K562 (cell line): Measurements from ENCODE around the gene CAPN12. TPM values are rescaled to one million over a fixed set of nuclear protein-coding genes. Genes with fewer than 3 reads are reported as not detected.

Experiments used
- ATAC-seq: fragments of 200-7000 bp; cut with Tn5 transposase; 3 replicates; pipeline ENCODE4 v1.9.1; 2020; ENCODE audit warnings: moderate library complexity
- BruUV-seq: library from RNA; stranded (reverse); fragments of 400-500 nt; replicated peaks from 2 replicates; lab custom pipeline; 2021; lab: Mats Ljungman, UMichigan
- CTCF ChIA-PET: fragments of 300-600 bp; formaldehyde crosslinking; extraction: SDS; loops from one replicate; lab custom pipeline; 2021; ENCODE audit warnings: low intra/inter-chr PET ratio; lab: Yijun Ruan, JAX
- POLR2A ChIA-PET: fragments of 300-600, 350-650 bp; sonication (Branson Sonifier 250); formaldehyde crosslinking; extraction: SDS; loops from one replicate; lab custom pipeline; 2021; ENCODE audit warnings: antibody characterized with exemption, inconsistent platforms; lab: Yijun Ruan, JAX
- DNase-seq, 4 experiments: peaks; one replicate each; pipeline versions ENCODE4 v3.0.0 to v3.0.0-alpha.2; 2011 to 2018; ENCODE audit warnings: low spot score in 3 of 4, mixed read lengths in 3 of 4; ENCODE audit errors: extremely low read depth in 1 of 4
- FAIRE-seq: peaks from 2 replicates; lab custom pipeline; 2011; peaks lifted over from hg19 to GRCh38; lab: Jason Lieb, UNC
- H2AFZ ChIP-seq: 2 replicates; pipeline ENCODE4 v1.6.0; 2011; ENCODE audit warnings: low read depth, low read length, control low read depth, inconsistent platforms
- H3K27ac ChIP-seq: fragments of 200-600 bp; 3 replicates; pipeline ENCODE4 v1.8.0; 2011; ENCODE audit warnings: low read depth, mild to moderate bottlenecking, control low read depth, inconsistent platforms, low read length, moderate library complexity, mixed read lengths; ENCODE audit errors: extremely low read depth
- H3K27me3 ChIP-seq, 2 experiments: fragments of 300-600 bp in 1 of 2; 2 replicates in 1 of 2; 3 replicates in 1 of 2; pipeline versions ENCODE4 v1.6.0 to v1.8.0; 2011; ENCODE audit warnings: inconsistent platforms in 2 of 2, low read length in 2 of 2, mild to moderate bottlenecking in 1 of 2, mixed read lengths in 1 of 2, moderate library complexity in 1 of 2; ENCODE audit not compliant: control insufficient read depth in 2 of 2, insufficient read depth in 2 of 2
- H3K36me3 ChIP-seq: fragments of 300-600 bp; 3 replicates; pipeline ENCODE4 v1.8.0; 2011; ENCODE audit warnings: mild to moderate bottlenecking, low read length, inconsistent platforms; ENCODE audit not compliant: control insufficient read depth, insufficient read depth
- H3K4me1 ChIP-seq, 2 experiments: fragments of 200-600 bp in 1 of 2; replicated peaks in 1 of 2; 2 replicates in 1 of 2; 3 replicates in 1 of 2; pipeline versions ENCODE4 v1.5.1 to v1.8.0; 2011; ENCODE audit warnings: inconsistent platforms in 2 of 2, low read length in 2 of 2, mild to moderate bottlenecking in 1 of 2, mixed read lengths in 1 of 2, moderate library complexity in 1 of 2; ENCODE audit not compliant: control insufficient read depth in 2 of 2, insufficient read depth in 2 of 2
- H3K4me2 ChIP-seq: 2 replicates; pipeline ENCODE4 v1.6.1; 2011; ENCODE audit warnings: low read length, control low read depth, inconsistent platforms, mixed read lengths; ENCODE audit not compliant: insufficient read depth
- H3K4me3 ChIP-seq: fragments of 200-600 bp; sonication (generic), shearing (Covaris generic); 2 replicates; pipeline ENCODE4 v1.5.1; 2016; ENCODE audit warnings: control low read depth, inconsistent platforms
- H3K79me2 ChIP-seq: fragments of 200-600 bp; 3 replicates; pipeline ENCODE4 v1.8.0; 2011; ENCODE audit warnings: low read length, inconsistent platforms; ENCODE audit not compliant: control insufficient read depth, insufficient read depth
- H3K9ac ChIP-seq, 2 experiments: 2 replicates each; pipeline versions ENCODE4 v1.6.0 to v1.6.1; 2011; ENCODE audit warnings: low read depth in 2 of 2, low read length in 2 of 2, control low read depth in 1 of 2, inconsistent platforms in 1 of 2, mild to moderate bottlenecking in 1 of 2, mixed read lengths in 1 of 2; ENCODE audit not compliant: insufficient read depth in 1 of 2
- H3K9me1 ChIP-seq: one replicate; pipeline ENCODE4 v1.6.0; 2011; ENCODE audit warnings: inconsistent platforms, mild to moderate bottlenecking, low read length, moderate library complexity; ENCODE audit not compliant: control insufficient read depth, insufficient read depth
- H3K9me3 ChIP-seq: replicated peaks from 2 replicates; pipeline ENCODE4 v1.5.1; 2011; ENCODE audit warnings: low read depth, low read length, inconsistent platforms; ENCODE audit not compliant: control insufficient read depth, insufficient read depth
- H4K20me1 ChIP-seq: replicated peaks from 2 replicates; pipeline ENCODE4 v1.6.1; 2011; ENCODE audit warnings: low read length, inconsistent platforms, mixed read lengths; ENCODE audit not compliant: control insufficient read depth, insufficient read depth
- BDP1 ChIP-seq: IDR thresholded peaks from 3 replicates; pipeline ENCODE4 v1.6.1; 2011; ENCODE audit not compliant: insufficient read length, insufficient read depth
- CTCF ChIP-seq, 3 experiments: IDR thresholded peaks in 2 of 3; conservative IDR thresholded peaks in 1 of 3; 2 replicates each; pipeline ENCODE4 v1.5.1; 2011 to 2012; ENCODE audit warnings: low read length in 3 of 3, mild to moderate bottlenecking in 3 of 3, control low read depth in 2 of 3, improper control_type of control experiment in 1 of 3, inconsistent platforms in 1 of 3, low read depth in 1 of 3, mixed read lengths in 1 of 3, moderate library complexity in 1 of 3; ENCODE audit not compliant: insufficient read depth in 2 of 3
- EWSR1 ChIP-seq: fragments of 450-650 bp; IDR thresholded peaks from 2 replicates; pipeline ENCODE4 v1.6.1; 2018; ENCODE audit warnings: borderline replicate concordance, mild to moderate bottlenecking, low read depth, moderate library complexity; ENCODE audit not compliant: partially characterized antibody
- KLF1 ChIP-seq: fragments of 450-650 bp; IDR thresholded peaks from 2 replicates; pipeline ENCODE4 v1.6.1; 2016; ENCODE audit warnings: missing genetic modification characterization, missing compliant biosample characterization
- MAX ChIP-seq: sonication (generic); formaldehyde crosslinking; IDR thresholded peaks from 2 replicates; pipeline ENCODE4 v1.9.0; 2022; ENCODE audit warnings: mild to moderate bottlenecking, missing genetic modification reagents
- MXI1 ChIP-seq: IDR thresholded peaks from 2 replicates; pipeline ENCODE4 v1.6.1; 2011; ENCODE audit warnings: low read depth, mild to moderate bottlenecking, improper control_type of control experiment, low read length
- NFIC ChIP-seq: fragments of 450-650 bp; IDR thresholded peaks from 2 replicates; pipeline ENCODE4 v1.6.1; 2017; ENCODE audit warnings: mild to moderate bottlenecking, inconsistent platforms
- NFYB ChIP-seq: IDR thresholded peaks from 2 replicates; pipeline ENCODE4 v1.6.1; 2011; ENCODE audit warnings: mild to moderate bottlenecking, moderate library complexity; ENCODE audit not compliant: insufficient read length; ENCODE audit errors: extremely low read depth
- NR2C2 ChIP-seq, 2 experiments: fragments of 200-800 bp in 1 of 2; sonication (Bioruptor generic) in 1 of 2; sonication (generic) in 1 of 2; formaldehyde crosslinking in 1 of 2; IDR thresholded peaks; 2 replicates each; pipeline versions ENCODE4 v1.6.1 to v1.8.0; 2016 to 2022; ENCODE audit warnings: mild to moderate bottlenecking in 1 of 2, missing compliant biosample characterization in 1 of 2, missing genetic modification characterization in 1 of 2, missing genetic modification reagents in 1 of 2
- SNAPC5 ChIP-seq: fragments of 250-450 bp; sonication (Bioruptor Pico); IDR thresholded peaks from 2 replicates; pipeline ENCODE4 v1.8.0; 2021; ENCODE audit warnings: moderate library complexity, mild to moderate bottlenecking, inconsistent platforms
- SNRNP70 ChIP-seq: fragments of 200-400 bp; formaldehyde crosslinking; optimal IDR thresholded peaks from 2 replicates; pipeline ENCODE3; 2017; ENCODE audit warnings: low read depth, low read length
- TBP ChIP-seq: optimal IDR thresholded peaks from 2 replicates; pipeline ENCODE3; 2011; ENCODE audit warnings: low read depth, low read length, improper control_type of control experiment
- TRIM28 ChIP-seq: fragments of 450-650 bp; IDR thresholded peaks from 2 replicates; pipeline ENCODE4 v1.6.1; 2017
- VEZF1 ChIP-seq: fragments of 200-800 bp; sonication (Bioruptor generic); IDR thresholded peaks from 2 replicates; pipeline ENCODE4 v1.6.1; 2017; ENCODE audit warnings: missing genetic modification characterization, missing compliant biosample characterization
- ZNF23 ChIP-seq: fragments of 250-450 bp; sonication (Bioruptor Pico); IDR thresholded peaks from 2 replicates; pipeline ENCODE4 v1.4.0; 2020; ENCODE audit warnings: mild to moderate bottlenecking
- ZNF239 ChIP-seq: fragments of 250-450 bp; sonication (Bioruptor Pico); IDR thresholded peaks from 2 replicates; pipeline ENCODE4 v1.4.0; 2020; ENCODE audit warnings: mild to moderate bottlenecking
- ZNF639 ChIP-seq, 2 experiments: fragments of 200-800 bp in 1 of 2; sonication (Bioruptor generic) in 1 of 2; sonication (generic) in 1 of 2; formaldehyde crosslinking in 1 of 2; IDR thresholded peaks in 1 of 2; conservative IDR thresholded peaks in 1 of 2; 2 replicates each; pipeline versions ENCODE4 v1.5.0 to v1.6.1; 2016 to 2020; ENCODE audit warnings: missing compliant biosample characterization in 1 of 2, missing genetic modification characterization in 1 of 2, missing genetic modification reagents in 1 of 2
- WGBS: fragments of 100-300 bp; shearing (Covaris generic); methylation state at CpG from one replicate; pipeline ENCODE4 v1.1.6; 2016; ENCODE audit warnings: low coverage, mixed read lengths; ENCODE audit not compliant: insufficient coverage; ENCODE audit errors: missing lambda C conversion rate; 5-methylcytosine and 5-hydroxymethylcytosine counted together
- in situ Hi-C: fragments of 300-500 bp; cut with MboI; formaldehyde crosslinking; loops from 4 replicates; pipeline ENCODE4 v1.15.0; 2018; ENCODE audit warnings: inconsistent platforms, mixed read lengths
- intact Hi-C: fragments of 100-400 bp; cut with micrococcal nuclease; formaldehyde crosslinking; loops from 2 replicates; pipeline ENCODE4 v1.14.2; 2022
- polyA plus RNA-seq, 8 experiments: library from polyadenylated mRNA; depleted of rRNA in 4 of 8; stranded (reverse) in 5 of 8; unstranded in 3 of 8; fragments of >200 nt; fragmentation: Nextera tagmentation in 2 of 8; fragmentation: Illumina TruSeq in 1 of 8; extraction: Ambion mirVana in 2 of 8; extraction: Trizol in 1 of 8; gene quantifications; 2 replicates each; pipeline versions ENCODE4 v1.2.1 to v1.2.3, GENCODE V29; 2011 to 2014; ENCODE audit warnings: inconsistent platforms in 1 of 8, missing spikeins in 1 of 8
- total RNA-seq, 7 experiments: library from RNA; depleted of rRNA in 6 of 7; stranded (reverse); fragments of >200 nt in 6 of 7; fragmentation: Illumina TruSeq in 2 of 7; extraction: Trizol in 2 of 7; gene quantifications; 2 replicates each; pipeline versions ENCODE4 v1.2.1 to v1.2.3, GENCODE V29; 2011 to 2021; ENCODE audit warnings: low replicate concordance in 1 of 7

The CAPN12 gene
- total and polyA plus RNA-seq, 9 of the 15 experiments (the other 6 are each of a cell fraction or from before 2014, with no cell fraction given) = 0.83 to 7.0 (median 1.6) TPM

- in situ Hi-C loops (no loop called here), intact Hi-C loops (loop anchor here (5.0 to 10.0 kb wide), 3 partner anchors 96 to 199 kb away; partner anchors contain the start of genes ECH1, MRPS12 and SARS2)
- 0 out of 2 replicates have a peak, but pooled peaks cover 3% of the 10 kb centered on the region for H4K20me1 ChIP-seq
- H2AFZ ChIP-seq = peak overlapping the region; percentile 83
- ChIA-PET POLR2A (no interaction called here), CTCF (no interaction called here)
- peaks cover 13% of the 10 kb centered on the region; the same call in 1 of the 3 replicates for H3K36me3 ChIP-seq
- H3K9ac ChIP-seq = peak overlapping the region; percentile 41 to 92; a peak in 3 of 4 replicates
- ATAC-seq (peak; percentile 82), DNase-seq (peak; percentile 71 to 84 (median 72)), FAIRE-seq (no peak)
- peaks cover 8% of the 10 kb centered on the region; the same call in 1 of the 3 replicates for H3K79me2 ChIP-seq
- H3K27me3 ChIP-seq = no peaks in the 10 kb centered on the region
- no TSS peak for BruUV-seq
- no peaks in the 10 kb centered on the region for H3K9me3 ChIP-seq
- peak overlapping the region; percentile 49 for H3K4me3 ChIP-seq
- H3K9me1 ChIP-seq = no peaks in the 10 kb centered on the region
- H3K4me2 ChIP-seq = peak overlapping the region; percentile 73; the same call in 1 of the 2 replicates
- peaks cover 19 to 58% of the 10 kb centered on the region in 2 experiments; a peak in 4 of 5 replicates for H3K4me1 ChIP-seq
- H3K27ac ChIP-seq = peak overlapping the region; percentile 66; the same call in 2 of the 3 replicates
- 0% methylated on average over 10 of the region's 42 CpGs for WGBS
- TF ChIP-seq KLF1 (tag) = no peak
- peak in 1 of 3 experiments; percentile 15; a peak in 1 of 6 replicates for TF ChIP-seq CTCF (IDR thresholded peaks at IDR 0.05 in 2 of 3, conservative IDR thresholded peaks at IDR 0.05 in 1 of 3; ENCODE audit: insufficient read depth in 2 of 3, low read depth in 1 of 3, low read length in 3 of 3)
- TF ChIP-seq MAX (CRISPR knock-in tag) = peak; percentile 68
- no peak for TF ChIP-seq BDP1
- TF ChIP-seq SNAPC5 (CRISPR knock-in tag) = no peak
- TF ChIP-seq NFIC = peak; percentile 68
- no peak for TF ChIP-seq NR2C2 (CRISPR knock-in tag; IDR thresholded peaks at IDR 0.05)
- peak; percentile 45; the same call in 1 of the 2 replicates for TF ChIP-seq NR2C2 (tag; IDR thresholded peaks at IDR 0.05)
- no peak for TF ChIP-seq ZNF23 (CRISPR knock-in tag)
- TF ChIP-seq EWSR1 = no peak
- no peak for TF ChIP-seq TBP
- TF ChIP-seq VEZF1 (CRISPR knock-in tag) = peak; percentile 4; the same call in 1 of the 2 replicates
- 0 out of 4 replicates have a peak, but pooled peaks of 1 of the 2 experiments have one; percentile 41 for TF ChIP-seq ZNF639 (CRISPR knock-in tag; conservative IDR thresholded peaks at IDR 0.05 in 1 of 2, IDR thresholded peaks at IDR 0.05 in 1 of 2)
- no peak for TF ChIP-seq TRIM28
- TF ChIP-seq MXI1 = peak; percentile 35; the same call in 1 of the 2 replicates
- no peak for TF ChIP-seq ZNF239 (CRISPR knock-in tag)
- TF ChIP-seq NFYB = no peak
- TF ChIP-seq SNRNP70 = no peak
Observed at GRCh38 chr19:38736036-38736412, 8.2 kb downstream of the CAPN12 start.
